IMR-90 (cell line): ENCODE measurements around the gene NT5C3B. TPM values are rescaled to one million over a fixed set of nuclear protein-coding genes. Genes with fewer than 3 reads are reported as not detected.

Source experiments
- ATAC-seq: fragments of 200-7000 bp; cut with Tn5 transposase; 2 replicates; pipeline ENCODE4 v1.9.1; 2020; ENCODE audit warnings: low read depth, mild to moderate bottlenecking, moderate library complexity
- BruUV-seq: library from RNA; stranded (reverse); fragments of 400-500 nt; replicated peaks from 2 replicates; lab custom pipeline; 2021; lab: Mats Ljungman, UMichigan
- CTCF ChIA-PET: fragments of 300-600 bp; formaldehyde crosslinking; extraction: SDS; loops from one replicate; lab custom pipeline; 2021; ENCODE audit warnings: antibody characterized with exemption; lab: Yijun Ruan, JAX
- POLR2A ChIA-PET: fragments of 300-600 bp; sonication (Branson Sonifier 250); formaldehyde crosslinking; loops from one replicate; lab custom pipeline; 2022; ENCODE audit warnings: antibody characterized with exemption; ENCODE audit not compliant: unreplicated experiment; lab: Charles Lee
- DNase-seq: peaks from one replicate; pipeline ENCODE4 v3.0.0; 2013
- H2AFZ ChIP-seq: replicated peaks from 2 replicates; pipeline ENCODE3; 2013; ENCODE audit warnings: low read length, mild to moderate bottlenecking; ENCODE audit not compliant: poor library complexity
- H2AK5ac ChIP-seq: 2 replicates; pipeline ENCODE4 v1.6.1; 2013; ENCODE audit warnings: low read depth, low read length, inconsistent platforms
- H2AK9ac ChIP-seq: replicated peaks from 2 replicates; pipeline ENCODE3; 2013; ENCODE audit warnings: mild to moderate bottlenecking, low read depth, low read length, moderate library complexity; ENCODE audit not compliant: poor library complexity
- H2BK120ac ChIP-seq: 2 replicates; pipeline ENCODE4 v1.6.1; 2013; ENCODE audit warnings: low read depth, low read length, inconsistent platforms
- H2BK15ac ChIP-seq: 3 replicates; pipeline ENCODE4 v1.6.1; 2013; ENCODE audit warnings: low read depth, low read length, inconsistent platforms
- H2BK20ac ChIP-seq: 2 replicates; pipeline ENCODE4 v1.6.1; 2013; ENCODE audit warnings: low read depth, mild to moderate bottlenecking, inconsistent platforms, low read length, moderate library complexity
- H2BK5ac ChIP-seq: 2 replicates; pipeline ENCODE4 v1.6.1; 2013; ENCODE audit warnings: mild to moderate bottlenecking, low read depth, low read length, inconsistent platforms; ENCODE audit not compliant: poor library complexity, severe bottlenecking
- H3K14ac ChIP-seq: replicated peaks from 2 replicates; pipeline ENCODE4 v1.6.1; 2013; ENCODE audit warnings: low read depth, low read length, inconsistent platforms
- H3K18ac ChIP-seq: 2 replicates; pipeline ENCODE4 v1.6.1; 2013; ENCODE audit warnings: low read depth, low read length, control low read depth
- H3K23ac ChIP-seq: 2 replicates; pipeline ENCODE4 v1.6.1; 2013; ENCODE audit warnings: low read depth, low read length, inconsistent platforms
- H3K27ac ChIP-seq: 2 replicates; pipeline ENCODE4 v1.5.1; 2013; ENCODE audit warnings: mild to moderate bottlenecking, control low read depth, low read length; ENCODE audit not compliant: insufficient read depth
- H3K27me3 ChIP-seq: 2 replicates; pipeline ENCODE4 v1.6.1; 2013; ENCODE audit warnings: low read length; ENCODE audit not compliant: control insufficient read depth, insufficient read depth
- H3K36me3 ChIP-seq: 2 replicates; pipeline ENCODE4 v1.6.1; 2013; ENCODE audit warnings: low read length, mixed read lengths; ENCODE audit not compliant: control insufficient read depth, insufficient read depth
- H3K4ac ChIP-seq: 2 replicates; pipeline ENCODE4 v1.6.1; 2013; ENCODE audit warnings: low read depth, low read length, inconsistent platforms
- H3K4me1 ChIP-seq: 2 replicates; pipeline ENCODE4 v1.6.1; 2013; ENCODE audit warnings: low read length, mixed read lengths; ENCODE audit not compliant: control insufficient read depth, insufficient read depth
- H3K4me2 ChIP-seq: 2 replicates; pipeline ENCODE4 v1.6.1; 2013; ENCODE audit warnings: low read depth, mild to moderate bottlenecking, control low read depth, low read length, moderate library complexity
- H3K4me3 ChIP-seq: 2 replicates; pipeline ENCODE4 v1.5.1; 2013; ENCODE audit warnings: low read depth, mild to moderate bottlenecking, control low read depth, low read length, moderate library complexity; ENCODE audit not compliant: insufficient read depth
- H3K56ac ChIP-seq: 2 replicates; pipeline ENCODE4 v1.6.1; 2013; ENCODE audit warnings: low read length, inconsistent platforms; ENCODE audit not compliant: insufficient read depth; ENCODE audit errors: extremely low read depth
- H3K79me1 ChIP-seq, 2 experiments: 2 replicates each; pipeline ENCODE4 v1.6.1; 2013; ENCODE audit warnings: low read length in 2 of 2, inconsistent platforms in 1 of 2, low read depth in 1 of 2
- H3K9ac ChIP-seq: 2 replicates; pipeline ENCODE4 v1.6.1; 2013; ENCODE audit warnings: low read depth, low read length, control low read depth
- H3K9me1 ChIP-seq: 2 replicates; pipeline ENCODE4 v1.6.1; 2013; ENCODE audit warnings: low read length, inconsistent platforms; ENCODE audit not compliant: insufficient read depth
- H3K9me3 ChIP-seq: 2 replicates; pipeline ENCODE4 v1.6.1; 2013; ENCODE audit warnings: low read length; ENCODE audit not compliant: control insufficient read depth, insufficient read depth
- H4K20me1 ChIP-seq: 2 replicates; pipeline ENCODE4 v1.6.1; 2013; ENCODE audit warnings: low read length, inconsistent platforms; ENCODE audit not compliant: insufficient read depth
- H4K5ac ChIP-seq: 2 replicates; pipeline ENCODE4 v1.6.1; 2013; ENCODE audit warnings: mild to moderate bottlenecking, low read depth, low read length, control low read depth
- H4K8ac ChIP-seq, 2 experiments: 2 replicates each; pipeline ENCODE4 v1.6.1; 2013; ENCODE audit warnings: low read depth in 2 of 2, low read length in 2 of 2, control low read depth in 1 of 2, inconsistent platforms in 1 of 2
- H4K91ac ChIP-seq: 2 replicates; pipeline ENCODE4 v1.6.1; 2013; ENCODE audit warnings: low read depth, low read length, inconsistent platforms; ENCODE audit not compliant: insufficient read depth
- CEBPB ChIP-seq: IDR thresholded peaks from 2 replicates; pipeline ENCODE4 v1.6.1; 2012; ENCODE audit warnings: low read depth, low read length, improper control_type of control experiment
- CHD1 ChIP-seq: IDR thresholded peaks from 2 replicates; pipeline ENCODE4 v1.6.1; 2012; ENCODE audit warnings: low read depth, low read length, improper control_type of control experiment
- CTCF ChIP-seq: conservative IDR thresholded peaks from 2 replicates; pipeline ENCODE4 v1.5.1; 2012; ENCODE audit warnings: mild to moderate bottlenecking, low read depth, low read length, improper control_type of control experiment
- ELK1 ChIP-seq: fragments of 150-350 bp; IDR thresholded peaks from 2 replicates; pipeline ENCODE4 v1.6.1; 2016; ENCODE audit warnings: low read depth, mild to moderate bottlenecking, low read length, moderate library complexity, borderline replicate concordance
- FOS ChIP-seq: fragments of 150-350 bp; IDR thresholded peaks from 2 replicates; pipeline ENCODE4 v1.6.1; 2016; ENCODE audit warnings: low read depth, low read length
- MAFK ChIP-seq: IDR thresholded peaks from 2 replicates; pipeline ENCODE4 v1.6.1; 2012; ENCODE audit warnings: low read depth, low read length, improper control_type of control experiment
- MAZ ChIP-seq: IDR thresholded peaks from 2 replicates; pipeline ENCODE4 v1.6.1; 2012; ENCODE audit warnings: low read depth, mild to moderate bottlenecking, low read length, improper control_type of control experiment, moderate library complexity, borderline replicate concordance
- MXI1 ChIP-seq: IDR thresholded peaks from 2 replicates; pipeline ENCODE4 v1.6.1; 2012; ENCODE audit warnings: low read depth, mild to moderate bottlenecking, low read length, moderate library complexity, borderline replicate concordance
- NFE2L2 ChIP-seq: fragments of 150-350 bp; IDR thresholded peaks from 2 replicates; pipeline ENCODE4 v1.6.1; 2016; ENCODE audit warnings: low read depth, mild to moderate bottlenecking, low read length
- RAD21 ChIP-seq: IDR thresholded peaks from 2 replicates; pipeline ENCODE4 v1.6.1; 2012; ENCODE audit warnings: low read length, improper control_type of control experiment
- RCOR1 ChIP-seq: IDR thresholded peaks from 2 replicates; pipeline ENCODE4 v1.6.1; 2012; ENCODE audit warnings: mild to moderate bottlenecking, low read length, improper control_type of control experiment; ENCODE audit not compliant: insufficient replicate concordance
- RFX5 ChIP-seq: IDR thresholded peaks from 2 replicates; pipeline ENCODE4 v1.8.0; 2012; ENCODE audit warnings: low read depth, mild to moderate bottlenecking, low read length, moderate library complexity
- USF2 ChIP-seq: fragments of 150-350 bp; IDR thresholded peaks from 2 replicates; pipeline ENCODE4 v1.6.1; 2017; ENCODE audit warnings: mild to moderate bottlenecking, antibody characterized with exemption, low read length, low read depth
- WGBS, 2 experiments: methylation state at CpG; one replicate each; pipeline versions ENCODE4 v1.1.5 to v1.1.7; 2013; ENCODE audit warnings: missing lambda C conversion rate in 2 of 2; ENCODE audit not compliant: insufficient read length in 1 of 2; ENCODE audit errors: extremely low coverage in 2 of 2; 5-methylcytosine and 5-hydroxymethylcytosine counted together
- dilution Hi-C: fragments of 300-500 bp; cut with HindIII; formaldehyde crosslinking; loops from one replicate; pipeline ENCODE4 v1.14.3; 2018; ENCODE audit warnings: low sequenced_read_pairs; ENCODE audit not compliant: unreplicated experiment
- in situ Hi-C: fragments of 300-500 bp; cut with MboI; formaldehyde crosslinking; loops from 3 replicates; pipeline ENCODE4 v1.14.3; 2019; ENCODE audit warnings: low sequenced_read_pairs, inconsistent platforms, mixed read lengths
- intact Hi-C: fragments of 100-400 bp; cut with micrococcal nuclease; formaldehyde crosslinking; loops from 2 replicates; pipeline ENCODE4 v1.10.0; 2022
- polyA plus RNA-seq, 3 experiments: library from polyadenylated mRNA; depleted of rRNA; stranded (reverse); fragments of >200 nt; gene quantifications; 2 replicates each; pipeline ENCODE4 v1.2.3, GENCODE V29; 2012; ENCODE audit warnings: low replicate concordance in 1 of 3
- total RNA-seq: library from RNA; depleted of rRNA; stranded (reverse); fragments of >200 nt; gene quantifications from 2 replicates; pipeline ENCODE4 v1.2.3, GENCODE V29; 2012

NT5C3B gene
- total and polyA plus RNA-seq, 2 of the 4 experiments (the other 2 are of a cell fraction) = 59.9 to 92.7 TPM

GRCh38 chr17:41864836-41865595 lies 29.0 kb upstream of the NT5C3B start, which contains the start of gene KLHL11:
Gene KLHL11, minus strand, starts transcription at chr17:41865423. Its CDS starts 53 bp downstream, at chr17:41865370.
- peak within 1 kb of the TSS; percentile 83 for H3K4me3 ChIP-seq
- H2BK120ac ChIP-seq = no peak within 1 kb of the TSS
- H3K27ac ChIP-seq = peak within 1 kb of the TSS; percentile 72
- BruUV-seq = no TSS peak
- peak within 1 kb of the TSS; percentile 62 for H3K23ac ChIP-seq
- H3K18ac ChIP-seq = no peak within 1 kb of the TSS
- ATAC-seq (peak; percentile 95), DNase-seq (peak; percentile 85)
- peak within 1 kb of the TSS; percentile 91 for H2AFZ ChIP-seq
- peak within 1 kb of the TSS; percentile 90 for H2AK9ac ChIP-seq
- H2BK15ac ChIP-seq = no peak within 1 kb of the TSS
- peak within 1 kb of the TSS; percentile 90 for H3K14ac ChIP-seq
- no peaks in the 10 kb centered on the region for H3K9me3 ChIP-seq
- peaks cover 19% of the 10 kb centered on the region for H3K36me3 ChIP-seq
- WGBS, 2 experiments = 0% methylated on average over 62 of the region's 90 CpGs; no CpG with 5 or more reads in 1 of the 2 experiments
- peak within 1 kb of the TSS; percentile 86 for H2BK5ac ChIP-seq
- H3K9me1 ChIP-seq = peaks cover 7% of the 10 kb centered on the region; the same call in 1 of the 2 replicates
- H3K4me1 ChIP-seq = peaks cover 11% of the 10 kb centered on the region
- H3K9ac ChIP-seq = peak within 1 kb of the TSS; percentile 86
- H3K4ac ChIP-seq = peak within 1 kb of the TSS; percentile 75
- POLR2A ChIA-PET = interaction anchor here (0.6 kb wide), 2 partner anchors 705 to 1592 kb away, joined by 3 to 4 read pairs; no protein-coding TSS in a partner anchor
- peaks cover 25 to 46% of the 10 kb centered on the region in 2 experiments for H3K79me1 ChIP-seq
- intact Hi-C loops = loop anchor here (2.0 to 5.0 kb wide), 2 partner anchors 52 to 128 kb away; partner anchors contain the start of gene FKBP10
- peak within 1 kb of the TSS; percentile 55 for H4K91ac ChIP-seq
- in situ Hi-C loops = no loop called here
- no peak within 1 kb of the TSS for H2BK20ac ChIP-seq
- peak within 1 kb of the TSS; percentile 100 for H3K4me2 ChIP-seq
- H2AK5ac ChIP-seq = peak within 1 kb of the TSS; percentile 52
- peak within 1 kb of the TSS; percentile 57 for H4K5ac ChIP-seq
- peak within 1 kb of the TSS; percentile 46; the same call in 1 of the 2 replicates for H3K56ac ChIP-seq
- dilution Hi-C loops = no loop called here
- no peaks in the 10 kb centered on the region for H3K27me3 ChIP-seq
- CTCF ChIA-PET = interaction anchor here (0.6 kb wide), 1 partner anchor 36 kb away, joined by 5 read pairs; no protein-coding TSS in a partner anchor
- H4K20me1 ChIP-seq = peaks cover 41% of the 10 kb centered on the region
- peak within 1 kb of the TSS; percentile 46 to 88; a peak in 3 of 4 replicates for H4K8ac ChIP-seq
- peak; percentile 10; the same call in 1 of the 2 replicates for TF ChIP-seq RAD21
- no peak for TF ChIP-seq FOS
- TF ChIP-seq CHD1 = no peak
- TF ChIP-seq MAZ = peak; percentile 63; the same call in 1 of the 2 replicates
- TF ChIP-seq RCOR1 = no peak
- TF ChIP-seq ELK1 = no peak
- TF ChIP-seq NFE2L2 = no peak
- no peak for TF ChIP-seq CEBPB
- TF ChIP-seq RFX5 = no peak
- TF ChIP-seq MAFK = no peak
- TF ChIP-seq MXI1 = peak; percentile 79; the same call in 1 of the 2 replicates
- TF ChIP-seq USF2 = no peak; the same call in 1 of the 2 replicates
- TF ChIP-seq CTCF = no peak
